GM04504 (cell line): ENCODE results near the gene PARD3B.

ENCODE experiments used
- DNase-seq: peaks from one replicate; pipeline ENCODE4 v3.0.0-alpha.2; 2012; ENCODE audit warnings: low read depth

The PARD3B gene

GRCh38 chr2:204896146-204896545 lies 350.9 kb downstream of the PARD3B start:
- no peak for DNase-seq

GRCh38 chr2:204897561-204897960 lies 352.3 kb downstream of the PARD3B start:
- no peak for DNase-seq

GRCh38 chr2:204898928-204899640 lies 353.8 kb downstream of the PARD3B start:
- DNase-seq = no peak

GRCh38 chr2:204899983-204900382 lies 354.7 kb downstream of the PARD3B start:
- no peak for DNase-seq

GRCh38 chr2:204900487-204900886 lies 355.2 kb downstream of the PARD3B start:
- DNase-seq = no peak

- DNase-seq = no peak
These were observed 355.6 kb downstream of the PARD3B start for GRCh38 chr2:204900910-204901309.

DNA sequence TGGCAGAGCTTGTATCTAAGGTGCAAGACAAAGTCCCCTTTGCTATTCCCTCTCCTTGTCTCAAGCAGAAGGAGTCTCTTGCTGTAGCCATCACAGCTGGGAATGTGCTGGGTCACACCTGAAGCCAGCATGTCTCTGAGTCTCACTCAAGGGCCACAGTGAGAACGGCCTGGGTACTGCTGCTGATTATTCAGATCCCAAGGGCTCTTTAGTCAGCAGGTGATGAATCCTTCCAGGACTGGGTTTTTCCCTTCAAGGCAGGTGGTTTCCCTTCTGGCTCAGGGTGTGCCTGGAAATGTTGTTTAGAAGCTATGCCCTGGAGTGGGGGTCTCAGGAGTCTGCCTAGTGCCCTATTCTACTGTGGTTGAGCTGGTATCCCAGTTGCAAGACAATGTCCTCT lies 356.3 kb downstream of the PARD3B start:
- no peak for DNase-seq

DNA sequence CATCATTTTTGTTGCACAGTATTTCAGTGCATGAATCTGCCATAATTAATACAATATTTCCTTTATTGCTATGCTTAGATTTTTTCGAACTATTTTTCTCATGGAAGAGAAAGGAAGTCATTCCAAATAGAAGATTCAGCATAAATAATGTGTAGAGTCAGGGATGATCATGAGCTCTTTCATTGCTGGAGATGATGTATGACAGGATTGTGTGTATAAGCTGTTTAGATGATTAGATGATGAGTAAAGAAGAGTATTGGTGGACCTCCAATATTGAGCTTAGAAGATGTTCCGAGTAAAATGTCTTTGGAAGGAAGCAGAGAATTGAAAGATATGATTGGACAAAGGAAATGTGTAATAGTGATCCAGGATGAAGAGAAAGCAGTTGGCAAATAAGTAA lies 364.5 kb downstream of the PARD3B start:
- no peak for DNase-seq

DNA sequence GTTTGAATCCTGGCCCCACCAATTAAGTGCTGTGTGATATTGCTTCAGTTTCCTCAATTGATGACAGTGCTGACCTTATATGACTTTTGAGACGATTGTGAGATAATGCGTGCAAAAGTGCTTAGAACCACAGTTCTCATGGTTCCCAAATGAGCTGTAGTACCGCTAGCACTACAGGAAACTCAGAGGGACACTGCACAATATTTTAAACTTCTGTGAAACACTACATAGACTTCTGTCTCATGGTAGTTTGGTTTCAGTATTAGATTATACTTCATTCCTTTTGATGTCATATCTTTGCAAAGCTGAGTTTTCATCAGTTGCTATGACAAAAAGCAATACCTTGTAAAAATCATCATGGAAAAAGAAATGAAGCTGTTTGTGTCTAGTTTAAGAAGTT lies 368.0 kb downstream of the PARD3B start:
- DNase-seq = no peak

DNA sequence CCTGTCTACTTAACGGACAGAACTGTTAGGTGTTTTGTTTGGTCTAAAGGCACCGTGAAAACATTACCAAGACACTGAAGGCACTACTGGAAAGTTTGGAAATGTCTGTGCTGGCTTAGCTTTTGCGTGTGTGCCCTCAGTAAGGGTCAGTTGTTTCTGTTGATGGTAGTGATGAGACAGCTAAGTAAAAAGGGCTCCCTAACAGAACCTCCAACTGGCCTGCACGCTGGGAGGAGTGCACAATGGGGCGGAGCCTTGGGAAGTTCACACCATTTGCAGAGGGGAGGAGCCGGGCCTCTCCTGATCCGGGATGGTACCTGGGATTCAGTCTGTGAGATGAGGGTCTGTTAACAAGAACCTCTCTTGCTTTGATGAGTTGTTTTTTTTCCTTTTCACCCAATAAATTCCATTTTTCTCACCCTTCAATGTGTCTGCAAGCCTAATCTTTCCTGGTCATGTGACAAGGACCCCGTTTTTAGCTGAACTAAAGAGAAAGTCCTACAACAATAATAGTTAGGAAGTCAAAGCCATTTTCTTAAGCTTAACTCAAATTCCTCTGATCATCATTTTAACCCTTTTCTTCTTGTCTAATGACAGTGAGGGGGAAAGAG lies 368.7 kb downstream of the PARD3B start:
- DNase-seq = no peak

DNA sequence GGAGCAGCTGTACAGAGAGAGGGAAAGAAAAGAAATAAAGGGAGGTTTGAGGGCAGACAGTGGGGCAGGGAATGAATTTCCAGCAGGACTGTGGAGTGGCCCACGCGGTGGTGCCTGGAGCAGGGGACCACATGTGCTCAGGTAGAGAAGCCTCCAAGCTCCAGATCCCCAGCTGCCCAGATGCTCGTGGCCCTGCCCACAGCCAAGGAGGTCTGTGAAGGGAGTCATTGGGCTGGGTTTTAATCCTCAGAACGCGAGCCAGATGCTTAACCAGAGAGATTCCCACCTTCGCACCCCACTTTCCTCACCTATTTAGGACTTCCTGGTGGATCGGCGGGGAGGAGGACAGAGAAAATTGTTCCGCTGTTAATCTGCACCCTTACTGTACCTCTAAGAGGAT lies 369.4 kb downstream of the PARD3B start:
- no peak for DNase-seq

DNA sequence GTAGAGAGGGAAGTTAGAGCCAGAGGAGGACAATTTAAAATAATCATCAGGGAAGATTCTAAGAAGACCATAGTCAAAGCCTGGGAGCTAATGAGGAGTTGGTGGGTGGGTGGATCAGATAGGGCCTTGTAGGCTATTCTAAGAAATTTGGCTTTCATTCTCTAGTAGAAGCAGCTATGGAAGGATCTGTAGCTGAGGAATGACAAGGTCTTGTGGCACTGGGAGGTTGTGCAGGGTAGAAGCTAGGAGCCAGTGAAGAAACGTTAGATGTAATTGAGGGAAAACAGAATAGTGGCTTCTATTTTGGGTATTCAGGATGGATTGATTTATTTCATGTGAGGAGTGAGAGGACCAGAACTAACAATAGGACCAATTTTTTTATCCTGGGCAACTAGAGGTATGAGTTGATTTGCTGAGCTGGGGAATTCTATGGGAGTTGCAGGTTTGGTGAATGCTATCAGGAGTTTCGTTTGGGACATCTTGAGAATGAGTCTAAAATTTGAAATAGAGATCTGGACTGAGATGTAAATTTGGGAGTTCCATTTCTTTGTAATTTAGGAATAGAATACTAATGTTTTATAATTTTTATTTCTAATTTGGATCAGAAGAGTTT lies 371.9 kb downstream of the PARD3B start:
- DNase-seq = no peak

DNA sequence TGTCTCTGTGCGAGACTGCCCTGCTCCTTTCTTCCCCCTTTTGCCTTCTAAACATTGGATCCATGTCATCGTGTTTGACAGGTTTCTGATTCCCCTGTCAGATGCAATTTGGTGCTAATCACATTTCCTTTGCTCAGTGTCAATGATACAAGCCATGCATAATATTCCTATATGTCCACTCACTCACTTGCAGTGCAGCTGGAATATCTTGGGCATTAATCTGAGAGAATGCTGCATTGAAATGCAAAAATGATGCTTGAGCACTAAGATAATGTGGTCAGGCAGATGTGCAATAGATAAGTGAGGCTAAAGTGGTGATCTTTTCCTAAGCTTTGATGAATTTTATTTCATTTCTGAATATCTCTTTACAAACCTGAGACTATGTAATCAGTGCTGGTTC lies 375.5 kb downstream of the PARD3B start:
- no peak for DNase-seq

DNA sequence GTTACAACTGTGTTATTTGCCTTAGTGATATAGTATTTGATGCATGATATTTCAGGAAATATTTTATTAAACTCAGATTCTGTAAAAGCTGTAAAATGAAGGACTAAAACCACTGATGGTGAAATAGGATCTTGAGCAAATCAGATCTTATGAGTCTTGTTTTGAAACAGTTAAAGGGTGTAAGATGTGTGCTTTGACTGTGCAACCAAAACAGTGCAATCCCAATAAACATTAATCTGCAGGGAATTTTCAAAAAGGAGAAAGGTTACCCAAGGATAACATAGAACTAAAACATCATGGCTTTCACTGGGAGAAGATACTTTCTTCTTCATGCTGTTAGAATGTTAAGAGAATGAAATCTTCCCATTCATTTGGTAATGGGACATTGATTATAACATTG lies 378.7 kb downstream of the PARD3B start:
- DNase-seq = no peak

GRCh38 chr2:204931562-204931961 lies 386.3 kb downstream of the PARD3B start:
- no peak for DNase-seq

- DNase-seq = no peak
These were observed 388.6 kb downstream of the PARD3B start for GRCh38 chr2:204933735-204934374.

DNA sequence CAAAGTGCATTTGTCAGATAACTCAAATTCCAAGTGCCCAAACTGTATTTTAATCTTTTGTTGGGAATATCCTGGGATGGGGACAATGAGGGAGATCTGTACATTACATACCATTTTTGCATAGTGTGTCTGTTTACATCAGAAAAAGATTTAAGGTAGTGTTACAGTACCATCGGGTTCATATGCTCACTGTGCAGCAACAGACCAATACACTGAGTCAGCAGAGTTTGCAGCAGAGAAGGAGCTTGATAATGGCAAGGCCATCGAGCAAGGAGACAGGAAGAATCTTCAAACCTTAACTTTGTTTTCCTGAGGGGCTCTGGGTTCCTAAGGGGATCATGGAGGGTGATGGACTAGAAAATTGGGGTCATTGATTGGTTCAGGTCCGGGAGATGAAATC lies 399.7 kb downstream of the PARD3B start:
- DNase-seq = no peak

DNA sequence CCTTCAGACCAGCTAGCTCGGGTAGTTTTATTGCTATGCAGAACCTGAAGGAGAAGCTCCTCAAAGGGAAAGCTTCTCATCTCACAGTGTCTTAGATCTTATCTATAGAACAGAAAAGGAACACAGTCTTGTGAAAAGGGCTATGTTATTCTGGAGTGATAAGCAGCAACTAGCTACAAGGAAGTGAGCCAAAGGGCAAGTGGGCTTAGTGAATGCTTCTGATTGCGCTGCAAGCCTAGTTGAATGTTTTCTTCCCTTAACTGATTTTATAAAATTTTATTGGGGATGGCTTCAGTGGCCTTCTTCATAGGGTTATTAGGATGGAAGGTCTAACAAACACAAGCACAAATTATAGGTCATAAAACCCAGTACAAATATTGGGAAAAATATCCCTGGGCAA lies 400.1 kb downstream of the PARD3B start:
- no peak for DNase-seq

DNA sequence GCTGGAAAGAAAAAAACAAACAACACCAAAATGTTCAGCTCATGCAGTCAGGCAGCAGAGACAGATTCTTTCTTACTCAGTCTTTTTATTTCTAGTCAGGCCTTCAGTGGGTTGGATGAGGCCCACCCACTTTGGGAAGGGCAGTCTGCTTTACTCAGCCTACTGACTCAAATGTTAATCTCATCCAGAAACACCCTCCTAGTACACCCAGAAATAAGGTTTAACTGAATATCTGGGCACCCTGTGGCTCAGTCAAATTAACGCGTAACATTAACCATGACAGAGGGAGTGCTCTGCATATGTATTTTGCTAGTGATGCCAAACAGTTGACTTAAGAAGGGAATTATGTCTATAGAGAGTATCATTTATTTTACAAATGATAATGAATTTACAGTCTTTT lies 401.6 kb downstream of the PARD3B start:
- DNase-seq = no peak

DNA sequence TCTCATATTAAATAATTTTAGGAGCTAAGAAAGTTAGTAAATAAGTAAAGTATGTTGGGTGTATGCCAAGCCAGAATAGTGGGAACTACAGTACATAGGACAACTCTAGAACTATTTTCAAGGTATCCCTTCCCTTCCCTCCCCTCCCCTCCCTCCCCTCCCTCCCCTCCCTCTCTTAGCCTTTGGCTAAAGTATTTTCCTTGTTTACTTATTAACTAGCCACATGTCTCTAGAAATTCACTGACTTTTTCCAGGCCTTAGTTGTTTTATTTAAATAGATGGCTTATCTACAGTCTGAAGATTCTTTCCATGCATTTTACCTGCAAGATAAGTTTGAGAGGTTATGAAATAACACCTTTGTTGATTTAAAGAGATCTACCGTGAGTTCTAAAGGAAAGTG lies 402.1 kb downstream of the PARD3B start:
- no peak for DNase-seq

DNA sequence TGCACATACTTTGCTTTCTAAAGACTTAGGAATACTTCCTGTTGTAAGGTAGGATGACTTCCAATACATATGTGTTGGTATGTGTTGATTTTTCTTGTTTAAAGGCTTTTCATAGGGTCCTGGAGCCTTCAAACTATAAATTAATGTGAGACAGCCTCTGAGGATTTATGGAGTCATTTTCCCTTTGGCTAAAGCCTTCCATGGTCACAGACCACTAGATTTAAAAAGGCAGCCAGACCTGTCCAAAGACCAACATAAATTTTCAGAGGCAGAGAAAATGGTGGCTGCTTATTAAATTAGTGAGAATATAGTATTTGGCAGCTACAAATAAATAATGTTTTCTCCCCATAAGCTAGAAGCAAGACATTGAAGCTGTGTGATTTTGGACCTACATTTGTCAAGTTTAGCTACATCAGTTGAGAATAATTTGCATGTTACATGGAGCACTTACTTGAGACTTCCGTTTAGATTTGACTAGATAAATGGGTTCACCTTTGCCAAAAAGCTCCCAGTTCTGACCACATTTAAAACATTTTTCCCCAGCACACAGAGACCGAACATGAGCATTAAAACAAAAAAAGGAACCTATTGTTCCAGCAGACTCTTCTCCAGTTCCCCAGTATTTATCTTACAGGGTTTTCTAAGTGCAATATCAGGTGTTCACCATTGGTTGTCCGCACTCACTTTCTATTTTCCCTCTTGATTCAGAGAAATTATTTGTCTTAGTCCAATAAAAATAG lies 402.9 kb downstream of the PARD3B start:
- DNase-seq = no peak

DNA sequence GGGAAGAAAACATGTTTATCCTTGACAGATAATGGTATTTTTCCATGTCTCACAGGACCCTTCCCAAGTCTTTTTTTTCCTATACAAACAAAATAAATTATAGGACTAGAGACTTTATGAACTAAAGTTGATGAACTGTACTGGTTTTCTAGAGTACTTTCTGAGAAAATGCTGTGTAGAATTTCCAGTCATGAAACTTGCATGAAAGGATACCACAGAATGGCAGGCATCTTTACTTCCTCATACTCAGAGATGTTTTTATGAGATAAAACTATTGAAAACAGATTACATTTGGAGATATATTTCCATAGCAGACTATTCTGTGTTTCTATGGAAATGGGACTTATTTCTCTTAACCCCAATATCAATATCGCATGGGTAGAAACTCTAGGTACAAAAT lies 403.5 kb downstream of the PARD3B start:
- no peak for DNase-seq
